Measurements from ENCODE around the gene TMEM107.

The TMEM107 gene

GRCh38 chr17:8146381-8147140 lies 29.6 kb downstream of the TMEM107 start:
- Histone ChIP-seq H3K27ac (ENCODE audit: extremely low read depth, low read depth, low read length) (no peak overlapping the region), H3K36me3 (ENCODE audit: control insufficient read depth in 2 of 2, insufficient read depth in 1 of 2, low read length in 2 of 2) (peaks cover 0 to 79% of the 10 kb centered on the region in 2 experiments; a peak in 1 of 3 replicates), H3K4me1 (ENCODE audit: control insufficient read depth, insufficient read depth, low read length) (no peaks in the 10 kb centered on the region), H3K9me3 (ENCODE audit: control insufficient read depth, insufficient read depth, low read depth, low read length) (no peaks in the 10 kb centered on the region), H3K4me3 (ENCODE audit: low read depth, low read length) (no peak overlapping the region)
- ChIA-PET CTCF (interaction anchor here (0.7 to 2.0 kb wide), 4 partner anchors 16 to 53 kb away, joined by 3 to 4 read pairs (median 3); no protein-coding TSS in a partner anchor), POLR2A (interaction anchor here (1.0 kb wide), 1 partner anchor 64 kb away, joined by 3 read pairs; no protein-coding TSS in a partner anchor)
- TF ChIP-seq ZNF707 (tag by site-specific recombination; IDR thresholded peaks at IDR 0.05) (no peak), SCRT2 (tag by site-specific recombination; IDR thresholded peaks at IDR 0.05) (0 out of 2 replicates have a peak, but pooled peaks have one; percentile 11)

GRCh38 chr17:8145811-8146210 lies 30.4 kb downstream of the TMEM107 start:
- no peak overlapping the region for H3K27ac ChIP-seq (ENCODE audit: extremely low read depth, low read depth, low read length)
- H3K9me3 ChIP-seq (ENCODE audit: control insufficient read depth, insufficient read depth, low read depth, low read length), result no peaks in the 10 kb centered on the region
- POLR2A ChIA-PET, result interaction anchor here (1.0 kb wide), 1 partner anchor 65 kb away, joined by 3 read pairs; no protein-coding TSS in a partner anchor
- TF ChIP-seq KLF1 (tag by site-specific recombination; IDR thresholded peaks at IDR 0.05), result no peak
- TF ChIP-seq ZNF274 (IDR thresholded peaks at IDR 0.05; ENCODE audit: low read length), result no peak
- no peak for TF ChIP-seq ZNF274 (tag by site-specific recombination; IDR thresholded peaks at IDR 0.05; ENCODE audit: borderline replicate concordance)
- no peak for TF ChIP-seq ZBTB11 (tag by site-specific recombination; conservative IDR thresholded peaks at IDR 0.05; ENCODE audit: low read depth)
- TF ChIP-seq ZNF248 (tag by site-specific recombination; IDR thresholded peaks at IDR 0.05), result no peak
- no peak for TF ChIP-seq KLF9 (tag by site-specific recombination; IDR thresholded peaks at IDR 0.05; ENCODE audit: low read depth)
- no peak for TF ChIP-seq MYNN (tag by site-specific recombination; IDR thresholded peaks at IDR 0.05; ENCODE audit: borderline replicate concordance)
- no peak for TF ChIP-seq ZNF121 (tag by site-specific recombination; IDR thresholded peaks at IDR 0.05)
- TF ChIP-seq ZNF76 (tag by site-specific recombination; IDR thresholded peaks at IDR 0.05; ENCODE audit: borderline replicate concordance, low read depth), result no peak
- TF ChIP-seq ZNF155 (tag by site-specific recombination; IDR thresholded peaks at IDR 0.05), result no peak
- no peak for TF ChIP-seq ZNF221 (tag by site-specific recombination; IDR thresholded peaks at IDR 0.05; ENCODE audit: borderline replicate concordance)
- no peak for TF ChIP-seq ZNF621 (tag by site-specific recombination; IDR thresholded peaks at IDR 0.05)
- TF ChIP-seq ZNF138 (tag by site-specific recombination; IDR thresholded peaks at IDR 0.05; ENCODE audit: borderline replicate concordance), result no peak
- H3K4me1 ChIP-seq (ENCODE audit: control insufficient read depth, insufficient read depth, low read length), result no peaks in the 10 kb centered on the region
- H3K4me3 ChIP-seq (ENCODE audit: low read depth, low read length), result no peak overlapping the region
- CTCF ChIA-PET, result interaction anchor here (0.7 to 2.0 kb wide), 3 partner anchors 19 to 27 kb away, joined by 3 to 4 read pairs (median 3); no protein-coding TSS in a partner anchor
- peaks cover 0 to 87% of the 10 kb centered on the region in 2 experiments; a peak in 1 of 3 replicates for H3K36me3 ChIP-seq (ENCODE audit: control insufficient read depth in 2 of 2, insufficient read depth in 1 of 2, low read length in 2 of 2)

DNA sequence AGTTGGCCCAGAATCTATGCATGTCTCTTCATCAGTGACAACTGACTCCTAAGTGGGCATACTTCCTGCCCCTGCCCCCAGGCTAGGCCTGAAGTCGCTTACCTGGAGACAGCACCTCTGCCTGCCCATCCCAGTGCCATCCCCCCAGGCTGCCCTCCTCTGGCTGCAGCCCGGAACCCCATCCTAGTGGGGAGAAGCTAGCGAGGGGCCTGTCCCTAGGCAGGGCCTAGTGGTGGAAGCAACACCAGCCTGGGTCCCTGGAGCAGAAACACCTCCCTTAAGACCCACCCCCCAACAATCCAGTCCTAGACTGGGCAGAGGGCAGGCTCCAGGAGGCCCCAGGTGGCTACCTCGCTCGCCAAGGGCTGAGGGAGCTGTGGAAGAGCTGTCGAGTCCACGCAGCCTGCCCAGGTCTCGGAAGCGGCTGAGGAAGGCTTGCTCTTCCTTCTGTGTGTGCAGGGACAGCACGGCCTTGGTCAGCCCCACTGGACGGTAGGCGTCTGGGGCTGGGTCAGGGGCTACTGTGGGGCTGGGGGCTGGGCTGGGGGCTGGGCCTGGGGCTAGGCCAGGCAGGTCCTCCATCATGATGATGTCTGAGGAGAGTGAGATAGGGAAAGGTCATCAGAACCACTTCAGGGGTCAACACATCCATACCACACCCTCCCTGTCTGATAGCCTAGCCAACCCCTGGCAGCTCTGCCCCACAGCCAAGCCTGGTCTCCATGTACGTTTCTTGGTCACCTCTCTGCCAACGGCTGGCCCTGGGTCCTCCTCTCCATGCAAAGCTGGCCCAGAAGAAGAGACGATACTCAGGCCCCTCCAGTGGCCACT lies 31.6 kb downstream of the TMEM107 start:
- peaks cover 0 to 87% of the 10 kb centered on the region in 2 experiments; a peak in 1 of 3 replicates for H3K36me3 ChIP-seq (ENCODE audit: control insufficient read depth in 2 of 2, insufficient read depth in 1 of 2, low read length in 2 of 2)
- no peaks in the 10 kb centered on the region for H3K4me1 ChIP-seq (ENCODE audit: control insufficient read depth, insufficient read depth, low read length)
- CTCF ChIA-PET, result interaction anchor here (1.0 to 2.0 kb wide), 2 partner anchors 22 to 42 kb away, joined by 4 read pairs; no protein-coding TSS in a partner anchor
- TF ChIP-seq ZSCAN23 (tag by site-specific recombination; IDR thresholded peaks at IDR 0.05) (no peak), ZFP69B (tag by site-specific recombination; IDR thresholded peaks at IDR 0.05) (no peak), ZNF585B (tag by site-specific recombination; IDR thresholded peaks at IDR 0.05) (no peak), ZNF701 (tag by site-specific recombination; IDR thresholded peaks at IDR 0.05) (no peak), ZNF664 (tag by site-specific recombination; IDR thresholded peaks at IDR 0.05) (no peak), ZNF473 (tag by site-specific recombination; IDR thresholded peaks at IDR 0.05) (no peak)
- TF ChIP-seq, protein P1, sequence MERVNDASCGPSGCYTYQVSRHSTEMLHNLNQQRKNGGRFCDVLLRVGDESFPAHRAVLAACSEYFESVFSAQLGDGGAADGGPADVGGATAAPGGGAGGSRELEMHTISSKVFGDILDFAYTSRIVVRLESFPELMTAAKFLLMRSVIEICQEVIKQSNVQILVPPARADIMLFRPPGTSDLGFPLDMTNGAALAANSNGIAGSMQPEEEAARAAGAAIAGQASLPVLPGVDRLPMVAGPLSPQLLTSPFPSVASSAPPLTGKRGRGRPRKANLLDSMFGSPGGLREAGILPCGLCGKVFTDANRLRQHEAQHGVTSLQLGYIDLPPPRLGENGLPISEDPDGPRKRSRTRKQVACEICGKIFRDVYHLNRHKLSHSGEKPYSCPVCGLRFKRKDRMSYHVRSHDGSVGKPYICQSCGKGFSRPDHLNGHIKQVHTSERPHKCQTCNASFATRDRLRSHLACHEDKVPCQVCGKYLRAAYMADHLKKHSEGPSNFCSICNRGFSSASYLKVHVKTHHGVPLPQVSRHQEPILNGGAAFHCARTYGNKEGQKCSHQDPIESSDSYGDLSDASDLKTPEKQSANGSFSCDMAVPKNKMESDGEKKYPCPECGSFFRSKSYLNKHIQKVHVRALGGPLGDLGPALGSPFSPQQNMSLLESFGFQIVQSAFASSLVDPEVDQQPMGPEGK (tag by site-specific recombination; IDR thresholded peaks at IDR 0.05), result no peak
- no peaks in the 10 kb centered on the region for H3K9me3 ChIP-seq (ENCODE audit: control insufficient read depth, insufficient read depth, low read depth, low read length)
- H3K4me3 ChIP-seq (ENCODE audit: low read depth, low read length), result no peak overlapping the region
- POLR2A ChIA-PET, result no interaction called here
- no peak overlapping the region for H3K27ac ChIP-seq (ENCODE audit: extremely low read depth, low read depth, low read length)
